OCI-LY1 (cell line): ENCODE data around the gene BUD31.

Experiments used
- H2AFZ ChIP-seq: fragments of 200-600 bp; sonication (generic), shearing (Covaris generic); 2 replicates; pipeline ENCODE4 v1.6.0; 2014; ENCODE audit warnings: antibody characterized with exemption, mild to moderate bottlenecking, low read length
- H3F3A ChIP-seq: fragments of 200-600 bp; sonication (generic), shearing (Covaris generic); 2 replicates; pipeline ENCODE4 v1.6.0; 2014; ENCODE audit warnings: mild to moderate bottlenecking, antibody characterized with exemption, low read length, moderate library complexity; ENCODE audit not compliant: insufficient read depth
- H3K27ac ChIP-seq: fragments of 200-600 bp; sonication (generic); 2 replicates; pipeline ENCODE4 v1.5.1; 2014; ENCODE audit warnings: low read length, mixed run types, mild to moderate bottlenecking, low read depth; ENCODE audit not compliant: poor library complexity, severe bottlenecking
- H3K27me3 ChIP-seq: fragments of 200-600 bp; sonication (generic); 2 replicates; pipeline ENCODE4 v1.6.0; 2014; ENCODE audit warnings: antibody characterized with exemption, mild to moderate bottlenecking, low read length, moderate library complexity; ENCODE audit not compliant: insufficient read depth
- H3K36me3 ChIP-seq: fragments of 200-600 bp; sonication (generic); 2 replicates; pipeline ENCODE4 v1.6.1; 2014; ENCODE audit warnings: mild to moderate bottlenecking, antibody characterized with exemption, low read length, moderate library complexity, mixed read lengths; ENCODE audit not compliant: insufficient read depth
- H3K4me1 ChIP-seq: fragments of 200-600 bp; sonication (generic); 2 replicates; pipeline ENCODE4 v1.5.1; 2014; ENCODE audit warnings: mild to moderate bottlenecking, low read length, moderate library complexity; ENCODE audit not compliant: insufficient read depth, severe bottlenecking
- H3K4me2 ChIP-seq: fragments of 200-600 bp; sonication (generic), shearing (Covaris generic); 2 replicates; pipeline ENCODE4 v1.6.1; 2014; ENCODE audit warnings: low read length
- H3K4me3 ChIP-seq: fragments of 200-600 bp; sonication (generic); 2 replicates; pipeline ENCODE4 v1.5.1; 2014; ENCODE audit warnings: low read length, low read depth, mild to moderate bottlenecking, mixed read lengths; ENCODE audit not compliant: poor library complexity, severe bottlenecking
- H3K79me2 ChIP-seq: fragments of 200-600 bp; shearing (Covaris generic); 2 replicates; pipeline ENCODE4 v1.6.1; 2016; ENCODE audit warnings: mixed run types, low read length, mixed read lengths; ENCODE audit not compliant: insufficient read depth
- H3K9ac ChIP-seq: fragments of 200-600 bp; sonication (generic), shearing (Covaris generic); 2 replicates; pipeline ENCODE4 v1.6.1; 2014; ENCODE audit warnings: mild to moderate bottlenecking, low read length, mixed read lengths
- H3K9me2 ChIP-seq: fragments of 200-600 bp; sonication (generic), shearing (Covaris generic); 2 replicates; pipeline ENCODE4 v1.6.1; 2014; ENCODE audit warnings: low read depth, mild to moderate bottlenecking, low read length, mixed read lengths
- H3K9me3 ChIP-seq: fragments of 200-600 bp; shearing (Covaris generic); 2 replicates; pipeline ENCODE4 v1.6.1; 2014; ENCODE audit warnings: low read length, mixed read lengths
- H4K20me1 ChIP-seq: fragments of 200-600 bp; sonication (generic), shearing (Covaris generic); 2 replicates; pipeline ENCODE4 v1.6.0; 2016; ENCODE audit warnings: mild to moderate bottlenecking, low read length; ENCODE audit not compliant: insufficient read depth
- CTCF ChIP-seq: fragments of 200-600 bp; sonication (generic), shearing (Covaris generic); IDR thresholded peaks from 2 replicates; pipeline ENCODE4 v1.5.1; 2017; ENCODE audit warnings: mild to moderate bottlenecking, antibody characterized with exemption, low read length, moderate library complexity, mixed read lengths
- EZH2 ChIP-seq: fragments of 200-600 bp; sonication (generic), shearing (Covaris generic); IDR thresholded peaks from 2 replicates; pipeline ENCODE4 v1.8.0; 2017; ENCODE audit warnings: borderline replicate concordance, mixed run types, mild to moderate bottlenecking, antibody characterized with exemption, low read length, moderate library complexity, mixed read lengths

Gene BUD31

GRCh38 chr7:99389772-99390171 lies 19.0 kb upstream of the BUD31 start:
- Histone ChIP-seq H3K79me2 (no peaks in the 10 kb centered on the region), H3K9me2 (no peaks in the 10 kb centered on the region), H3K9ac (no peak overlapping the region), H3K36me3 (peaks cover 82% of the 10 kb centered on the region), H3F3A (no peaks in the 10 kb centered on the region), H3K4me2 (no peak overlapping the region), H3K4me3 (no peak overlapping the region), H3K9me3 (no peaks in the 10 kb centered on the region), H3K27me3 (no peaks in the 10 kb centered on the region), H2AFZ (no peak overlapping the region), H3K27ac (no peak overlapping the region), H4K20me1 (no peaks in the 10 kb centered on the region), H3K4me1 (peaks cover 18% of the 10 kb centered on the region)
- TF ChIP-seq CTCF (no peak), EZH2 (no peak)

- TF ChIP-seq CTCF (no peak), EZH2 (no peak)
- no peak overlapping the region for H3K4me2 ChIP-seq
- no peak overlapping the region for H3K4me3 ChIP-seq
- no peak overlapping the region for H2AFZ ChIP-seq
- H3K4me1 ChIP-seq = peaks cover 18% of the 10 kb centered on the region
- H3K79me2 ChIP-seq = no peaks in the 10 kb centered on the region
- H3K9ac ChIP-seq = no peak overlapping the region
- H3K27ac ChIP-seq = peak overlapping the region; percentile 60
- no peaks in the 10 kb centered on the region for H3K9me2 ChIP-seq
- H3K27me3 ChIP-seq = no peaks in the 10 kb centered on the region
- H3F3A ChIP-seq = no peaks in the 10 kb centered on the region
- peaks cover 89% of the 10 kb centered on the region for H3K36me3 ChIP-seq
- H3K9me3 ChIP-seq = no peaks in the 10 kb centered on the region
- no peaks in the 10 kb centered on the region for H4K20me1 ChIP-seq
Observed at GRCh38 chr7:99390941-99391602, 17.7 kb upstream of the BUD31 start.

- H2AFZ ChIP-seq = no peak overlapping the region
- peak overlapping the region; percentile 65 for H3K4me2 ChIP-seq
- H3F3A ChIP-seq = no peaks in the 10 kb centered on the region
- peaks cover 18% of the 10 kb centered on the region for H3K4me1 ChIP-seq
- H3K9ac ChIP-seq = peak overlapping the region; percentile 53
- peak overlapping the region; percentile 60 for H3K27ac ChIP-seq
- H4K20me1 ChIP-seq = no peaks in the 10 kb centered on the region
- TF ChIP-seq CTCF (no peak), EZH2 (no peak)
- no peaks in the 10 kb centered on the region for H3K27me3 ChIP-seq
- peaks cover 88% of the 10 kb centered on the region for H3K36me3 ChIP-seq
- no peaks in the 10 kb centered on the region for H3K9me2 ChIP-seq
- peak overlapping the region; percentile 54 for H3K4me3 ChIP-seq
- no peaks in the 10 kb centered on the region for H3K9me3 ChIP-seq
- H3K79me2 ChIP-seq = no peaks in the 10 kb centered on the region
Observed at GRCh38 chr7:99392046-99392445, 16.7 kb upstream of the BUD31 start.
